RWPE2 (cell line): ENCODE data around the gene PPP4R4.

Source experiments
- ATAC-seq: fragments of 200-7000 bp; cut with Tn5 transposase; 3 replicates; pipeline ENCODE4 v1.9.1; 2021; ENCODE audit warnings: low read depth
- DNase-seq: peaks from one replicate; pipeline ENCODE4 v3.0.0-alpha.2; 2020; ENCODE audit warnings: low spot score
- H3K27ac ChIP-seq: fragments of 450-650 bp; 2 replicates; pipeline ENCODE4 v1.5.1; 2017; ENCODE audit warnings: mild to moderate bottlenecking; ENCODE audit not compliant: poor library complexity, severe bottlenecking
- H3K27me3 ChIP-seq: fragments of 250-450 bp; sonication (Bioruptor Pico); 2 replicates; pipeline ENCODE4 v1.5.1; 2021; ENCODE audit warnings: mild to moderate bottlenecking, moderate library complexity; ENCODE audit not compliant: insufficient read depth, poor library complexity, severe bottlenecking
- H3K36me3 ChIP-seq: fragments of 250-450 bp; sonication (Bioruptor Pico); 2 replicates; pipeline ENCODE4 v1.5.1; 2020; ENCODE audit warnings: low read depth, mild to moderate bottlenecking, moderate library complexity
- H3K4me1 ChIP-seq: fragments of 250-450 bp; sonication (Bioruptor Pico); 2 replicates; pipeline ENCODE4 v1.5.1; 2021; ENCODE audit warnings: mild to moderate bottlenecking, moderate library complexity; ENCODE audit not compliant: insufficient read depth, poor library complexity, severe bottlenecking
- H3K4me3 ChIP-seq: fragments of 250-450 bp; sonication (Bioruptor Pico); 2 replicates; pipeline ENCODE4 v1.5.1; 2021; ENCODE audit warnings: mild to moderate bottlenecking, moderate library complexity; ENCODE audit not compliant: severe bottlenecking
- H3K9me3 ChIP-seq: fragments of 250-450 bp; sonication (Bioruptor Pico); 2 replicates; pipeline ENCODE4 v1.5.1; 2021; ENCODE audit warnings: mild to moderate bottlenecking, moderate library complexity; ENCODE audit not compliant: severe bottlenecking
- TF ChIP-seq, protein P1 (sequence below): fragments of 450-650 bp; IDR thresholded peaks from one replicate; pipeline ENCODE4 v1.5.1; 2017; ENCODE audit warnings: mild to moderate bottlenecking, moderate library complexity; ENCODE audit not compliant: poor library complexity, severe bottlenecking

PPP4R4 gene

DNA sequence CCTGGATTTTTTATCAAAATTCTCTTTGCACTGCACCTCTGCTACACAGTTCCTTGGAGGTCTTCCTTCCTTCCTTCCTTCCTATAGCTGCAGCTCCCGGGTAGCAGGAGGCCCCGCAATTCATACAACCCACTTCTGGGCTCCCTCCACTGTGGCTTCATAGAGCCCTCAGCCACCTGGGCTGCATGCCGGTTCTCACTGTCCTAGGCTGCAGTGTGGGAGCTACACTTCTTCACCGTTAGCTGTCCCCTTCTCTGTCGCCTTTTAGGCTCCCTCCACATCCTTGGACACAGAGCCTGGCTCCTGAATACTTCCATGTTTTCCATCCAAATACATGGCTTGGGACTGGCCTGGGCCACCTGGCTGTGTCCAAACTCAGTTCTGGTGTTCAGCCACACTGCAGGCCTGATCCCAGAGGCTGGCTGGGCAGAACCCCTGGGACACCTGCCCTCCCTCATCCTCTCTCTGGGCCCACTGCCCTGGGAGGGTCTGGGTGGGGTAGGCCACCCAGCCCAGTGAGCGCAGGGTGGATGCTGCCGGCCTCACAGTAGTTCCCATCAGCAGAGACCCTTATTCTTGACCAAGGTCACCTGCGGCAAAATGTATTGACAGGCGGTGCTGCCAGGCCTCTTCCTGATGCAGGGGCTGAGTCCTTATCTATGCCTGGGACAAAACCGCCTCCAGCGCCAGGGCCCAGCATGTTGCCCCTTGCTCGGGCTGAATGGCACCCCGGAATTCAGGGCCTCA, 117.2 kb downstream of the PPP4R4 start:
- no peak overlapping the region for H3K27ac ChIP-seq
- H3K27me3 ChIP-seq: no peaks in the 10 kb centered on the region
- TF ChIP-seq, protein P1, sequence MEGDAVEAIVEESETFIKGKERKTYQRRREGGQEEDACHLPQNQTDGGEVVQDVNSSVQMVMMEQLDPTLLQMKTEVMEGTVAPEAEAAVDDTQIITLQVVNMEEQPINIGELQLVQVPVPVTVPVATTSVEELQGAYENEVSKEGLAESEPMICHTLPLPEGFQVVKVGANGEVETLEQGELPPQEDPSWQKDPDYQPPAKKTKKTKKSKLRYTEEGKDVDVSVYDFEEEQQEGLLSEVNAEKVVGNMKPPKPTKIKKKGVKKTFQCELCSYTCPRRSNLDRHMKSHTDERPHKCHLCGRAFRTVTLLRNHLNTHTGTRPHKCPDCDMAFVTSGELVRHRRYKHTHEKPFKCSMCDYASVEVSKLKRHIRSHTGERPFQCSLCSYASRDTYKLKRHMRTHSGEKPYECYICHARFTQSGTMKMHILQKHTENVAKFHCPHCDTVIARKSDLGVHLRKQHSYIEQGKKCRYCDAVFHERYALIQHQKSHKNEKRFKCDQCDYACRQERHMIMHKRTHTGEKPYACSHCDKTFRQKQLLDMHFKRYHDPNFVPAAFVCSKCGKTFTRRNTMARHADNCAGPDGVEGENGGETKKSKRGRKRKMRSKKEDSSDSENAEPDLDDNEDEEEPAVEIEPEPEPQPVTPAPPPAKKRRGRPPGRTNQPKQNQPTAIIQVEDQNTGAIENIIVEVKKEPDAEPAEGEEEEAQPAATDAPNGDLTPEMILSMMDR: no peak
- no peaks in the 10 kb centered on the region for H3K36me3 ChIP-seq
- no peaks in the 10 kb centered on the region for H3K9me3 ChIP-seq
- DNase-seq (no peak), ATAC-seq (no peak)
- no peak overlapping the region for H3K4me3 ChIP-seq
- H3K4me1 ChIP-seq: no peaks in the 10 kb centered on the region

DNA sequence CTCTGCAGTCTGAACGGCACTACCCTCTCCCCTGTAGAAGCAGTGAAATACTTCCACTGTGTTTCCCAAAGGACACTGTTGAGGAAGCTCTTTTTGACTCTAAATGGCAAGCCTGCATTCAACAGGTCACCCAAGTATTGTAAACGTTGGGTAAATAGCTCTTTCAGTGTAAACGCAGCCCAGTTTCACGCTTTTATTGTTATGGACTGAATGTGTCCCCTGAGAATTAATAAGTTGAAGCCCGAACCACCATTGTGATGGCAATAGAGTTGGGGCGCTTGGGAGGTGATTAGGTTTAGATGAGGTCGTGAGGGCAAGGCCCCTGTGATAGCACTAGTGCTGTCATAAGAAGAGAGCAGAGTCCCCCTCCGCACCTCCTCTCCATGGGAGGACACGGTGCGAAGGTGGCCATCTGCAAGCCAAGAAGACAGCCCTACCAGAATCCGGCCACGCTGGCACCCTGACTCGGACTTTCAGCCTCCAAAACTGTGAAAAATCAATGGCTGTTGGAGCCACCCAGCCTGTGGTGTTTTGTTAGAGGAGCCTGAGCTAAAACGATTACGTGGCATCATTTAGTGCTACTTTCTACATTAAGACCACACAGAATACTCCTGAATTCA, 117.9 kb downstream of the PPP4R4 start:
- Histone ChIP-seq H3K36me3 (no peaks in the 10 kb centered on the region), H3K27me3 (no peaks in the 10 kb centered on the region), H3K27ac (no peak overlapping the region), H3K4me3 (no peak overlapping the region), H3K4me1 (no peaks in the 10 kb centered on the region), H3K9me3 (no peaks in the 10 kb centered on the region)
- DNase-seq (no peak), ATAC-seq (no peak)
- TF ChIP-seq, protein P1: no peak

DNA sequence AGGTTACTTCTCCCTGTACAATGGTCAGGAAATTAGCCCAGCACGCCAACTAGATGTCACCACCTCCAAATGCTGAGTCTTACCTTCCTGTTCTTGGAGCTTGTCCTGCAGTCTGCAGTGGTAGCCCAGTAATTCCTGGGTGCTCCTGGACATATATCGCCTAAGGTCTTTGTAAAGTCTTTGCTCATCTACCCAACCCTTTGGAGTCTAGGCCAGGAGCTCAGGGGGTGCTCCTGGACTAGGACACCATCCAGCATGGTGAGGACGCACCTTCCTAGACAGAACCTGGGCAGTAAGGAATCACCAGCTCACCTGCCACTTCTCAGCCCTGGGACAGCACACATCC, 118.4 kb downstream of the PPP4R4 start:
- Histone ChIP-seq H3K4me3 (no peak overlapping the region), H3K4me1 (no peaks in the 10 kb centered on the region), H3K27ac (no peak overlapping the region), H3K36me3 (no peaks in the 10 kb centered on the region), H3K9me3 (no peaks in the 10 kb centered on the region), H3K27me3 (no peaks in the 10 kb centered on the region)
- ATAC-seq (no peak), DNase-seq (no peak)
- TF ChIP-seq, protein P1: no peak

DNA sequence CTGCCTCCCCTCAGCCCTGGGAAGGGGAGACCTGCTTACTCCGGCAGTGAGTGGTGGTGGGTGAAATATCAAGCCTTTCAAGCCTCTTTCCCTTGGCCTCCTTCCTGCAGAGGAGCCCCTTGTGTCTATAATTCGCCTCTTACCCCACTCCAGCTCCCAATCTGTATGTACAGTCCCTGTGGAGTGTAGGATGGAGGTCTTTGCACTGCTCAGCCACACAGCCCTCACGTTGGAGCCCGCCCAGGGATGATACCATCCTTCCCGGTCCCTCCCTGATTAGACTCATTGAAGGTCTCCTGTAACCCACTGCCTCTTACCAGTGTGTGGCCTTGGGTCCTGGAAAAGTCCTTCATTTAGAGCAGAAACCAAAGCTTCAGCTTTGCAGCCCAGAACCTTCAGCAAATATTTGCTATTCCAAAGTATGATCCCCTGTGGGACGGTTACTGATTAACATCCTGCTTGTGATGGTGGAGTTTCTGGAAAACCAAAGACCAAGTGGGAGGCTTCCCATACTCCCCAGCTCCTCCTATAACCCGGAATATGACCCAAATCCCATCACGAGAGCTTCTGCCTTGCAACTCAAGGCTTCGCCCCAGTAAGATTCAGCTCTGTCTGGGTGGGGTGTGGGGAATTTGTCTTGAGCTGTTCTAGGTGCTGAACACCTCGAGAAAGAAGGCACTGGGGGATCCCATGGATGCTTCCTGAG, 118.9 kb downstream of the PPP4R4 start, which contains the start of gene SERPINA10:
TSS of gene SERPINA10 (minus strand) at position 397 of the 706 bp plus-strand sequence. CDS start 2,675 bp downstream, outside the sequence.
- TF ChIP-seq, protein P1: no peak
- H3K27ac ChIP-seq: no peak within 1 kb of the TSS
- ATAC-seq: no peak
- no peak for DNase-seq
- H3K4me3 ChIP-seq: no peak within 1 kb of the TSS
- H3K4me1 ChIP-seq: no peaks in the 10 kb centered on the region
- H3K27me3 ChIP-seq: no peaks in the 10 kb centered on the region
- no peaks in the 10 kb centered on the region for H3K9me3 ChIP-seq
- H3K36me3 ChIP-seq: no peaks in the 10 kb centered on the region
